ENCODE data around the gene JMJD8. TPM values are rescaled to one million over a fixed set of nuclear protein-coding genes. Genes with fewer than 3 reads are reported as not detected.

The JMJD8 gene
- total and polyA plus RNA-seq, 9 of the 15 experiments (the other 6 are each of a cell fraction or from before 2014, with no cell fraction given) = 1.2 to 50.6 (median 29.3) TPM

DNA sequence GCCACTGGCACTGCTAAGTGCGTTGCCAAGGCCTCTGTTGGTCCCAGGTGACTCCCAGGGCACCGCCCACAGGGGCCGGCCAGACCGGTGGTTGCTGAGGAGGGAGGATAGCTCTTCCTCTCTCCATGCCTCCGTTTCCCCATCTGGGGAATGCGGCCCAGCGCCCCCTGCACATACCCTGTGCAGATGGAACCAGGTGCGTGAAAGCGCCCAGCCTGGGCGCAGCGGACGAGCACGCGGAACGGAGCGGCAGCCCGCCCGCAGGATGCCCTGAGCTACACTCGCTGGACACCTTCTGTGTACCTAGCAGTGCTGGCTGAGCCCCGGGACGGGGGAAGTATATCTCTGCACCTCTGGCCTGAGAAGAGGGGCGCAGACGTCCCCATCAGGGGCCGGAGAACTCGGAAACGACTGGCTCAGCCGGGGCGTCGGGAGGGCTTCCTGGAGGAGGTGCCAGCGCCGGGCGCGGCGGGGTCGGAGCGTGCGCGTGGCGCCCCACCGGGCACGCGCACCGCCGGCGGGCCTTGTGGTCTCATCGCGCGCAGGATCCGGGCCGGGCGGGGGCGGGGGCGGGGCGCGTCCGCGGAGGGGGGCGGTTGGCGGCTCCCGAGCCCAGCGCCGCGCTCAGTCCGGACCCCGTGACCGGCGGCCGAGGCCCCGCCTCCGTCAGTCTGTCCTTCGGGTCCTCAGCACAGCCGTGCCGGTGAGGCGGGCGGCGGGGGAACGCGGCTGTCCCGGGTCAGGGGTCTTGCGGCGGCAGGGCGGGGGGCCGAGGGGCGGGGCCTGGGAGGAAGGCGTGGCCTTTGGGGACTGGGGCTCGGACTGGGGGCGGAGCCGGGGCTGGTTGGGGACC, 42.5 kb upstream of the JMJD8 start, which contains the start of the genes CCDC78 and HAGHL (continued):
- TF ChIP-seq ZBTB43 (CRISPR knock-in tag; IDR thresholded peaks at IDR 0.05) = no peak
- peak; percentile 76; the same call in 1 of the 2 replicates for TF ChIP-seq CBX1 (IDR thresholded peaks at IDR 0.05; ENCODE audit: low read depth)
- no peak for TF ChIP-seq ERF (CRISPR knock-in tag; IDR thresholded peaks at IDR 0.05)
- no peak for TF ChIP-seq ZNF717 (CRISPR knock-in tag; IDR thresholded peaks at IDR 0.05)
- peak; percentile 61 to 69; a peak in 3 of 4 replicates for TF ChIP-seq RCOR1 (IDR thresholded peaks at IDR 0.05; ENCODE audit: borderline replicate concordance in 1 of 2, low read depth in 2 of 2, low read length in 2 of 2)
- TF ChIP-seq DPF2 (IDR thresholded peaks at IDR 0.05) = no peak
- TF ChIP-seq BHLHE40 (IDR thresholded peaks at IDR 0.05; ENCODE audit: low read length) = no peak
- TF ChIP-seq ZNF584 (CRISPR knock-in tag; IDR thresholded peaks at IDR 0.05; ENCODE audit: low read depth) = no peak
- TF ChIP-seq, protein P1, sequence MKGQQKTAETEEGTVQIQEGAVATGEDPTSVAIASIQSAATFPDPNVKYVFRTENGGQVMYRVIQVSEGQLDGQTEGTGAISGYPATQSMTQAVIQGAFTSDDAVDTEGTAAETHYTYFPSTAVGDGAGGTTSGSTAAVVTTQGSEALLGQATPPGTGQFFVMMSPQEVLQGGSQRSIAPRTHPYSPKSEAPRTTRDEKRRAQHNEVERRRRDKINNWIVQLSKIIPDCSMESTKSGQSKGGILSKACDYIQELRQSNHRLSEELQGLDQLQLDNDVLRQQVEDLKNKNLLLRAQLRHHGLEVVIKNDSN (CRISPR knock-in tag; IDR thresholded peaks at IDR 0.05) = no peak
- no peak for TF ChIP-seq MAFG (tag; conservative IDR thresholded peaks at IDR 0.05)
- no peak for TF ChIP-seq BRF1 (IDR thresholded peaks at IDR 0.05; ENCODE audit: borderline replicate concordance, extremely low read depth, insufficient read length)
- no peak for TF ChIP-seq DDX20 (tag; IDR thresholded peaks at IDR 0.05; ENCODE audit: low read depth)
- TF ChIP-seq, protein P2, sequence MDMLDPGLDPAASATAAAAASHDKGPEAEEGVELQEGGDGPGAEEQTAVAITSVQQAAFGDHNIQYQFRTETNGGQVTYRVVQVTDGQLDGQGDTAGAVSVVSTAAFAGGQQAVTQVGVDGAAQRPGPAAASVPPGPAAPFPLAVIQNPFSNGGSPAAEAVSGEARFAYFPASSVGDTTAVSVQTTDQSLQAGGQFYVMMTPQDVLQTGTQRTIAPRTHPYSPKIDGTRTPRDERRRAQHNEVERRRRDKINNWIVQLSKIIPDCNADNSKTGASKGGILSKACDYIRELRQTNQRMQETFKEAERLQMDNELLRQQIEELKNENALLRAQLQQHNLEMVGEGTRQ (CRISPR knock-in tag; IDR thresholded peaks at IDR 0.05) = peak; percentile 53
- peak in 1 of 2 experiments; percentile 21; a peak in 1 of 4 replicates for TF ChIP-seq SIN3A (IDR thresholded peaks at IDR 0.05; ENCODE audit: borderline replicate concordance in 2 of 2, control insufficient read depth in 1 of 2, low read depth in 2 of 2, low read length in 2 of 2)
- TF ChIP-seq ZNF324 (CRISPR knock-in tag; IDR thresholded peaks at IDR 0.05) = no peak
- TF ChIP-seq TAF15 (IDR thresholded peaks at IDR 0.05; ENCODE audit: low read depth, low read length) = peak; percentile 72; the same call in 1 of the 2 replicates
- TF ChIP-seq ZNF3 (CRISPR knock-in tag; IDR thresholded peaks at IDR 0.05) = no peak
- TF ChIP-seq U2AF2 (optimal IDR thresholded peaks at IDR 0.05; ENCODE audit: low read depth, low read length) = no peak
- no peak for TF ChIP-seq ILK (tag; IDR thresholded peaks at IDR 0.05; ENCODE audit: borderline replicate concordance, low read depth)
- TF ChIP-seq ILF3 (IDR thresholded peaks at IDR 0.05; ENCODE audit: borderline replicate concordance) = no peak
- TF ChIP-seq, protein P3, sequence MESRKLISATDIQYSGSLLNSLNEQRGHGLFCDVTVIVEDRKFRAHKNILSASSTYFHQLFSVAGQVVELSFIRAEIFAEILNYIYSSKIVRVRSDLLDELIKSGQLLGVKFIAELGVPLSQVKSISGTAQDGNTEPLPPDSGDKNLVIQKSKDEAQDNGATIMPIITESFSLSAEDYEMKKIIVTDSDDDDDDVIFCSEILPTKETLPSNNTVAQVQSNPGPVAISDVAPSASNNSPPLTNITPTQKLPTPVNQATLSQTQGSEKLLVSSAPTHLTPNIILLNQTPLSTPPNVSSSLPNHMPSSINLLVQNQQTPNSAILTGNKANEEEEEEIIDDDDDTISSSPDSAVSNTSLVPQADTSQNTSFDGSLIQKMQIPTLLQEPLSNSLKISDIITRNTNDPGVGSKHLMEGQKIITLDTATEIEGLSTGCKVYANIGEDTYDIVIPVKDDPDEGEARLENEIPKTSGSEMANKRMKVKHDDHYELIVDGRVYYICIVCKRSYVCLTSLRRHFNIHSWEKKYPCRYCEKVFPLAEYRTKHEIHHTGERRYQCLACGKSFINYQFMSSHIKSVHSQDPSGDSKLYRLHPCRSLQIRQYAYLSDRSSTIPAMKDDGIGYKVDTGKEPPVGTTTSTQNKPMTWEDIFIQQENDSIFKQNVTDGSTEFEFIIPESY (CRISPR knock-in tag; IDR thresholded peaks at IDR 0.05) = peak; percentile 77
- no peak for TF ChIP-seq ARID1B (IDR thresholded peaks at IDR 0.05)
- no peak for TF ChIP-seq MTA1 (IDR thresholded peaks at IDR 0.05; ENCODE audit: borderline replicate concordance)
- TF ChIP-seq SMAD4 (CRISPR knock-in tag; conservative IDR thresholded peaks at IDR 0.05) = 0 out of 2 replicates have a peak, but pooled peaks have one; percentile 15

Data from K562 (cell line).